WTC11 (cell line): ENCODE data around the gene RITA1.

Source experiments
- CTCF ChIP-seq: fragments of 200-600 bp; IDR thresholded peaks from 2 replicates; pipeline ENCODE4 v1.8.0; 2022; ENCODE audit warnings: antibody characterized with exemption
- ETV6 ChIP-seq: sonication (generic); formaldehyde crosslinking; IDR thresholded peaks from 2 replicates; pipeline ENCODE4 v1.8.1; 2022; ENCODE audit warnings: mild to moderate bottlenecking, missing genetic modification reagents
- JUN ChIP-seq: sonication (generic); formaldehyde crosslinking; IDR thresholded peaks from 2 replicates; pipeline ENCODE4 v1.8.0; 2023; ENCODE audit warnings: mild to moderate bottlenecking, missing genetic modification reagents

- TF ChIP-seq CTCF (no peak), ETV6 (CRISPR knock-in tag) (no peak), JUN (CRISPR knock-in tag) (no peak)
Observed at GRCh38 chr12:113179023-113179422, 6.5 kb upstream of the RITA1 start.
